Transverse colon (tissue), 4 donors: ENCODE data around the gene TJP1. TPM values are rescaled to one million over a fixed set of nuclear protein-coding genes. Genes with fewer than 3 reads are reported as not detected.
A peak's percentile ranks its signal among the peaks of the same experiment; 100 is the strongest.

ENCODE experiments used
- DNase-seq: peaks from one replicate; pipeline ENCODE4 v3.0.0-alpha.2; 2019
- H3K27ac ChIP-seq, 4 donors: fragments of 200-600 bp; sonication (generic); 2 replicates each; pipeline ENCODE4 v1.5.1; 2016 to 2018; ENCODE audit warnings: inconsistent platforms in 4 of 4
- H3K27me3 ChIP-seq: fragments of 200-600 bp; sonication (generic); 2 replicates; pipeline ENCODE4 v1.5.1; 2017; ENCODE audit warnings: inconsistent platforms
- H3K36me3 ChIP-seq, 4 donors: fragments of 200-600 bp; sonication (generic); 2 replicates each; pipeline ENCODE4 v1.5.1; 2017 to 2019; ENCODE audit warnings: inconsistent platforms in 4 of 4
- H3K4me1 ChIP-seq, 4 donors: fragments of 200-600 bp; sonication (generic); 2 replicates each; pipeline ENCODE4 v1.5.1; 2017 to 2020; ENCODE audit warnings: inconsistent platforms in 4 of 4
- H3K4me3 ChIP-seq, 4 donors: fragments of 200-600 bp; sonication (generic); 1 replicate in 1 of 4; 2 replicates in 3 of 4; pipeline versions ENCODE4 v1.5.1 to v1.6.1; 2017 to 2019; ENCODE audit warnings: inconsistent platforms in 4 of 4
- H3K9me3 ChIP-seq, 2 donors: fragments of 200-600 bp; sonication (generic); 2 replicates each; pipeline ENCODE4 v1.5.1; 2017 to 2019; ENCODE audit warnings: inconsistent platforms in 2 of 2
- CTCF ChIP-seq, 5 experiments: fragments of 200-600 bp in 3 of 5; fragments of 450-650 bp in 2 of 5; sonication (generic) in 3 of 5; IDR thresholded peaks; 1 replicate in 2 of 5; 2 replicates in 3 of 5; pipeline ENCODE4 v1.5.1; 2016 to 2017; ENCODE audit warnings: antibody characterized with exemption in 5 of 5, inconsistent platforms in 3 of 5, mild to moderate bottlenecking in 2 of 5, moderate library complexity in 1 of 5
- EP300 ChIP-seq: sonication (generic); formaldehyde crosslinking; IDR thresholded peaks from one replicate; pipeline ENCODE4 v1.6.1; 2017; ENCODE audit warnings: antibody characterized with exemption, low read depth
- POLR2A ChIP-seq: fragments of 450-650 bp; IDR thresholded peaks from one replicate; pipeline ENCODE4 v1.6.1; 2016; ENCODE audit warnings: antibody characterized with exemption, mild to moderate bottlenecking, moderate library complexity
- POLR2AphosphoS5 ChIP-seq, 3 donors: sonication (generic); formaldehyde crosslinking; IDR thresholded peaks; one replicate each; pipeline ENCODE4 v1.6.1; 2016; ENCODE audit warnings: antibody characterized with exemption in 3 of 3
- WGBS, 2 donors: methylation state at CpG; one replicate each; pipeline ENCODE4 v1.1.5; 2018; ENCODE audit warnings: low coverage in 1 of 2; 5-methylcytosine and 5-hydroxymethylcytosine counted together
- in situ Hi-C, 4 donors: fragments of 200-750 bp; cut with MboI; loops; one replicate each; pipeline versions ENCODE4 v1.15.0 to v1.15.1; 2017; ENCODE audit warnings: low sequenced_read_pairs in 3 of 4, low pct_ligation_motif_present in 1 of 4, low pct_unique_long_range_greater_than_20kb in 1 of 4
- intact Hi-C: fragments of 100-400 bp; cut with DNase I; formaldehyde crosslinking; loops from one replicate; pipeline ENCODE4 v1.15.1; 2023; ENCODE audit warnings: low total_unique reads
- total RNA-seq, 4 donors: library from RNA; depleted of rRNA; stranded (reverse); fragments of >200 nt; gene quantifications; one replicate each; pipeline ENCODE4 v1.1.0, GENCODE V29; 2016

TJP1 gene
- total RNA-seq, 4 donors from 2014 or later = 69.9 to 119 (median 93.0) TPM

- Histone ChIP-seq H3K27me3 (no peaks in the 10 kb centered on the region), H3K36me3 (no peaks in the 10 kb centered on the region), H3K4me1 (peaks cover 11 to 73% (median 24%) of the 10 kb centered on the region in 4 donors), H3K4me3 (no peak overlapping the region), H3K27ac (peak overlapping the region in 2 of 4 donors; percentile 4 to 32), H3K9me3 (no peaks in the 10 kb centered on the region)
- intact Hi-C loops (no loop called here), in situ Hi-C loops (no loop called here)
- DNase-seq = no peak
- 45 to 48% methylated on average over 3 of the region's 3 CpGs for WGBS, 2 donors
- TF ChIP-seq POLR2AphosphoS5 (IDR thresholded peaks at IDR 0.05) (no peak), POLR2A (no peak), CTCF (IDR thresholded peaks at IDR 0.05) (no peak)
Measured at GRCh38 chr15:29815000-29815710, 7.1 kb downstream of the TJP1 start.

- Histone ChIP-seq H3K4me3 (no peak overlapping the region), H3K9me3 (no peaks in the 10 kb centered on the region), H3K27me3 (no peaks in the 10 kb centered on the region), H3K4me1 (peaks cover 11 to 61% (median 24%) of the 10 kb centered on the region in 4 donors), H3K27ac (no peak overlapping the region), H3K36me3 (no peaks in the 10 kb centered on the region)
- TF ChIP-seq CTCF (IDR thresholded peaks at IDR 0.05) (no peak), POLR2AphosphoS5 (IDR thresholded peaks at IDR 0.05) (no peak), POLR2A (no peak), EP300 (no peak)
- intact Hi-C loops (no loop called here), in situ Hi-C loops (no loop called here)
- DNase-seq = no peak
Measured at GRCh38 chr15:29813009-29813408, 9.3 kb downstream of the TJP1 start.

GRCh38 chr15:29812384-29812694, 9.9 kb downstream of the TJP1 start:
- intact Hi-C loops = no loop called here
- Histone ChIP-seq H3K9me3 (no peaks in the 10 kb centered on the region), H3K4me3 (no peak overlapping the region), H3K27me3 (no peaks in the 10 kb centered on the region), H3K27ac (peak overlapping the region in 1 of 4 donors; percentile 12), H3K4me1 (peaks cover 11 to 61% (median 24%) of the 10 kb centered on the region in 4 donors), H3K36me3 (no peaks in the 10 kb centered on the region)
- TF ChIP-seq EP300 = no peak
- TF ChIP-seq CTCF (IDR thresholded peaks at IDR 0.05) = no peak
- TF ChIP-seq POLR2A = no peak
- no peak for TF ChIP-seq POLR2AphosphoS5 (IDR thresholded peaks at IDR 0.05)
- in situ Hi-C loops = no loop called here
- WGBS, 2 donors = 28 to 37% methylated on average over 2 of the region's 2 CpGs
- no peak for DNase-seq

- in situ Hi-C loops = no loop called here
- TF ChIP-seq POLR2AphosphoS5 (IDR thresholded peaks at IDR 0.05) (no peak), EP300 (no peak), POLR2A (no peak), CTCF (IDR thresholded peaks at IDR 0.05) (no peak)
- intact Hi-C loops = no loop called here
- no peak for DNase-seq
- Histone ChIP-seq H3K4me1 (peaks cover 11 to 64% (median 24%) of the 10 kb centered on the region in 4 donors), H3K9me3 (no peaks in the 10 kb centered on the region), H3K27ac (no peak overlapping the region), H3K36me3 (no peaks in the 10 kb centered on the region), H3K4me3 (no peak overlapping the region), H3K27me3 (no peaks in the 10 kb centered on the region)
- 30 to 40% methylated on average over 2 of the region's 2 CpGs for WGBS, 2 donors
Measured at GRCh38 chr15:29811691-29812383, 10.4 kb downstream of the TJP1 start.
